IMR-90 (cell line): ENCODE data around the gene SMC5.

Source experiments
- CEBPB ChIP-seq: IDR thresholded peaks from 2 replicates; pipeline ENCODE4 v1.6.1; 2012; ENCODE audit warnings: low read depth, low read length, improper control_type of control experiment
- CTCF ChIP-seq: conservative IDR thresholded peaks from 2 replicates; pipeline ENCODE4 v1.5.1; 2012; ENCODE audit warnings: mild to moderate bottlenecking, low read depth, low read length, improper control_type of control experiment
- FOS ChIP-seq: fragments of 150-350 bp; IDR thresholded peaks from 2 replicates; pipeline ENCODE4 v1.6.1; 2016; ENCODE audit warnings: low read depth, low read length
- POLR2A ChIP-seq: IDR thresholded peaks from 2 replicates; pipeline ENCODE4 v1.6.1; 2012; ENCODE audit warnings: mild to moderate bottlenecking, low read depth, low read length
- RCOR1 ChIP-seq: IDR thresholded peaks from 2 replicates; pipeline ENCODE4 v1.6.1; 2012; ENCODE audit warnings: mild to moderate bottlenecking, low read length, improper control_type of control experiment; ENCODE audit not compliant: insufficient replicate concordance

GRCh38 chr9:70398145-70398556 is 139.4 kb downstream of the SMC5 start:
- TF ChIP-seq CTCF (no peak), FOS (no peak), POLR2A (no peak), RCOR1 (no peak), CEBPB (no peak)
